ENCODE measurements around the gene CFAP20DC.
A peak's percentile ranks its signal among the peaks of the same experiment; 100 is the strongest.
"Not testable (repeated sequence)": the region's sequence is repeated elsewhere in the genome, so short reads cannot be mapped to it uniquely, and the experiment has no call there.

GRCh38 chr3:58695284-58695683 is 354.5 kb downstream of the CFAP20DC start:
- not testable (repeated sequence) for TF ChIP-seq POLR2AphosphoS5 (IDR thresholded peaks at IDR 0.05; ENCODE audit: low read length); PRDM15 (CRISPR knock-in tag; IDR thresholded peaks at IDR 0.05); ZBTB40 (IDR thresholded peaks at IDR 0.05; ENCODE audit: borderline replicate concordance); EGR1 (IDR thresholded peaks at IDR 0.05; ENCODE audit: borderline replicate concordance in 1 of 2, low read depth in 2 of 2, low read length in 2 of 2); RFX5 (IDR thresholded peaks at IDR 0.05; ENCODE audit: low read depth, low read length); ZNF384 (IDR thresholded peaks at IDR 0.05; ENCODE audit: borderline replicate concordance, low read depth, low read length); YY1 (IDR thresholded peaks at IDR 0.05; ENCODE audit: low read depth, low read length); SMARCA5 (IDR thresholded peaks at IDR 0.05)
- TF ChIP-seq CTCF (IDR thresholded peaks at IDR 0.05 in 2 of 3, conservative IDR thresholded peaks at IDR 0.05 in 1 of 3; ENCODE audit: control insufficient read depth in 2 of 3, extremely low read depth in 1 of 3, insufficient read depth in 1 of 3, low read depth in 3 of 3, low read length in 3 of 3), result 0 out of 6 replicates have a peak, but pooled peaks of 1 of the 3 experiments have one; percentile 1
